Thymus (tissue), 11 donors: ENCODE results near the gene POU3F1. TPM values are rescaled to one million over a fixed set of nuclear protein-coding genes. Genes with fewer than 3 reads are reported as not detected.
A peak's percentile ranks its signal among the peaks of the same experiment; 100 is the strongest.
"Not testable (repeated sequence)": the region's sequence is repeated elsewhere in the genome, so short reads cannot be mapped to it uniquely, and the experiment has no call there.

ENCODE experiments used
- DNase-seq, 9 donors: peaks; one replicate each; pipeline ENCODE4 v3.0.0-alpha.2; 2013; ENCODE audit warnings: low spot score in 9 of 9, low read depth in 6 of 9, missing footprints in 1 of 9
- H3K27ac ChIP-seq, 2 donors: one replicate each; pipeline ENCODE4 v1.5.1; 2013; ENCODE audit warnings: control low read depth in 1 of 2, low read depth in 1 of 2, low read length in 1 of 2, mild to moderate bottlenecking in 1 of 2, moderate library complexity in 1 of 2
- H3K27me3 ChIP-seq, 2 donors: one replicate each; pipeline ENCODE4 v1.5.1; 2013; ENCODE audit warnings: low read length in 1 of 2; ENCODE audit not compliant: control insufficient read depth in 2 of 2, insufficient read depth in 1 of 2
- H3K36me3 ChIP-seq, 2 donors: one replicate each; pipeline ENCODE4 v1.5.1; 2013; ENCODE audit warnings: low read length in 1 of 2, mild to moderate bottlenecking in 1 of 2, moderate library complexity in 1 of 2; ENCODE audit not compliant: control insufficient read depth in 2 of 2, insufficient read depth in 2 of 2
- H3K4me1 ChIP-seq, 2 donors: one replicate each; pipeline ENCODE4 v1.5.1; 2013; ENCODE audit warnings: low read length in 2 of 2; ENCODE audit not compliant: control insufficient read depth in 2 of 2, insufficient read depth in 2 of 2
- H3K4me3 ChIP-seq, 2 donors: one replicate each; pipeline ENCODE4 v1.5.1; 2013; ENCODE audit warnings: low read length in 2 of 2, control low read depth in 1 of 2, mild to moderate bottlenecking in 1 of 2
- H3K9me3 ChIP-seq, 2 donors: one replicate each; pipeline ENCODE4 v1.5.1; 2013; ENCODE audit warnings: low read length in 1 of 2, mild to moderate bottlenecking in 1 of 2; ENCODE audit not compliant: control insufficient read depth in 2 of 2, insufficient read depth in 1 of 2
- WGBS: extraction: QIAGEN DNeasy Blood & Tissue Kit; methylation state at CpG from one replicate; pipeline ENCODE4 v1.1.7; 2013; 5-methylcytosine and 5-hydroxymethylcytosine counted together
- polyA plus RNA-seq: library from polyadenylated mRNA; stranded (reverse); fragments of 200-250 nt; gene quantifications from one replicate; pipeline ENCODE4 v1.2.3, GENCODE V29; 2013
- total RNA-seq: library from RNA; stranded (reverse); fragments of 120-200 nt; gene quantifications from one replicate; pipeline ENCODE4 v1.2.4, GENCODE V29; 2013
- donor health status: healthy.

The POU3F1 gene
- total and polyA plus RNA-seq, 2 donors, result 0.09 to 0.30 TPM

GRCh38 chr1:38034871-38035270, 11.7 kb downstream of the POU3F1 start:
- no peak for DNase-seq
- H3K9me3 ChIP-seq, result no peaks in the 10 kb centered on the region
- H3K4me1 ChIP-seq, result peaks cover 0 to 11% of the 10 kb centered on the region in 2 donors
- WGBS, result 97% methylated on average over 13 of the region's 13 CpGs
- H3K36me3 ChIP-seq, result no peaks in the 10 kb centered on the region
- no peak overlapping the region for H3K27ac ChIP-seq
- H3K4me3 ChIP-seq, result no peak overlapping the region
- peaks cover 3 to 18% of the 10 kb centered on the region in 2 donors for H3K27me3 ChIP-seq

GRCh38 chr1:38032992-38033391, 13.6 kb downstream of the POU3F1 start:
- not testable (repeated sequence) for H3K27ac ChIP-seq, DNase-seq, H3K4me3 ChIP-seq, H3K36me3 ChIP-seq, H3K9me3 ChIP-seq
- Histone ChIP-seq H3K27me3 (peaks cover 0 to 12% of the 10 kb centered on the region in 2 donors), H3K4me1 (peaks cover 0 to 21% of the 10 kb centered on the region in 2 donors)
- 97% methylated on average over 2 of the region's 2 CpGs for WGBS

GRCh38 chr1:38031513-38031866, 15.1 kb downstream of the POU3F1 start:
- H3K4me1 ChIP-seq, result peaks cover 0 to 21% of the 10 kb centered on the region in 2 donors
- WGBS, result 93% methylated on average over 4 of the region's 4 CpGs
- H3K36me3 ChIP-seq, result no peaks in the 10 kb centered on the region
- no peak overlapping the region for H3K27ac ChIP-seq
- no peaks in the 10 kb centered on the region for H3K9me3 ChIP-seq
- no peak overlapping the region for H3K4me3 ChIP-seq
- H3K27me3 ChIP-seq, result peaks cover 0 to 12% of the 10 kb centered on the region in 2 donors
- DNase-seq, result no peak

- H3K4me3 ChIP-seq, result no peak overlapping the region
- H3K27ac ChIP-seq, result no peak overlapping the region
- no peaks in the 10 kb centered on the region for H3K9me3 ChIP-seq
- peaks cover 0 to 12% of the 10 kb centered on the region in 2 donors for H3K27me3 ChIP-seq
- peaks cover under 1 to 4% of the 10 kb centered on the region in 2 donors for H3K36me3 ChIP-seq
- DNase-seq, result no peak
- peaks cover 0 to 21% of the 10 kb centered on the region in 2 donors for H3K4me1 ChIP-seq
- 78% methylated on average over 17 of the region's 17 CpGs for WGBS
Measured at GRCh38 chr1:38030596-38031512, 15.7 kb downstream of the POU3F1 start.

- peak in 1 of 9 donors; percentile 36 for DNase-seq
- no peak overlapping the region for H3K4me3 ChIP-seq
Measured at GRCh38 chr1:38029685-38030511, 16.7 kb downstream of the POU3F1 start.

GRCh38 chr1:38029081-38029681, 17.4 kb downstream of the POU3F1 start:
- Histone ChIP-seq H3K27me3 (peaks cover 0 to 12% of the 10 kb centered on the region in 2 donors), H3K9me3 (no peaks in the 10 kb centered on the region), H3K27ac (no peak overlapping the region), H3K4me1 (peaks cover 0 to 21% of the 10 kb centered on the region in 2 donors), H3K36me3 (peaks cover 12 to 15% of the 10 kb centered on the region in 2 donors), H3K4me3 (no peak overlapping the region)
- 83% methylated on average over 23 of the region's 23 CpGs for WGBS
- no peak for DNase-seq

More at GRCh38 chr1:38029685-38030511, 16.7 kb downstream of the POU3F1 start:
- H3K27me3 ChIP-seq, result peaks cover 0 to 12% of the 10 kb centered on the region in 2 donors
- no peaks in the 10 kb centered on the region for H3K9me3 ChIP-seq
- peaks cover 10 to 13% of the 10 kb centered on the region in 2 donors for H3K36me3 ChIP-seq
- WGBS, result 15% methylated on average over 12 of the region's 12 CpGs
- H3K27ac ChIP-seq, result no peak overlapping the region
- H3K4me1 ChIP-seq, result peaks cover 0 to 21% of the 10 kb centered on the region in 2 donors

GRCh38 chr1:38028671-38029070, 17.9 kb downstream of the POU3F1 start:
- H3K27ac ChIP-seq, result no peak overlapping the region
- 97% methylated on average over 2 of the region's 2 CpGs for WGBS
- no peak overlapping the region for H3K4me3 ChIP-seq

GRCh38 chr1:38028105-38028591, 18.4 kb downstream of the POU3F1 start:
- Histone ChIP-seq H3K27me3 (peaks cover 0 to 12% of the 10 kb centered on the region in 2 donors), H3K4me1 (peaks cover 0 to 21% of the 10 kb centered on the region in 2 donors), H3K36me3 (peaks cover 15 to 21% of the 10 kb centered on the region in 2 donors), H3K4me3 (no peak overlapping the region), H3K27ac (no peak overlapping the region), H3K9me3 (no peaks in the 10 kb centered on the region)
- WGBS, result 78% methylated on average over 3 of the region's 3 CpGs
- DNase-seq, result no peak

More at GRCh38 chr1:38028671-38029070, 17.9 kb downstream of the POU3F1 start:
- H3K9me3 ChIP-seq, result no peaks in the 10 kb centered on the region
- H3K36me3 ChIP-seq, result peaks cover 15 to 16% of the 10 kb centered on the region in 2 donors
- peaks cover 0 to 21% of the 10 kb centered on the region in 2 donors for H3K4me1 ChIP-seq
- no peak for DNase-seq
- peaks cover 0 to 12% of the 10 kb centered on the region in 2 donors for H3K27me3 ChIP-seq
